ENCODE results near the gene CEP104. TPM values are rescaled to one million over a fixed set of nuclear protein-coding genes. Genes with fewer than 3 reads are reported as not detected.

Gene CEP104
- total RNA-seq, 1 experiment from 2014 or later = 34.5 TPM

DNA sequence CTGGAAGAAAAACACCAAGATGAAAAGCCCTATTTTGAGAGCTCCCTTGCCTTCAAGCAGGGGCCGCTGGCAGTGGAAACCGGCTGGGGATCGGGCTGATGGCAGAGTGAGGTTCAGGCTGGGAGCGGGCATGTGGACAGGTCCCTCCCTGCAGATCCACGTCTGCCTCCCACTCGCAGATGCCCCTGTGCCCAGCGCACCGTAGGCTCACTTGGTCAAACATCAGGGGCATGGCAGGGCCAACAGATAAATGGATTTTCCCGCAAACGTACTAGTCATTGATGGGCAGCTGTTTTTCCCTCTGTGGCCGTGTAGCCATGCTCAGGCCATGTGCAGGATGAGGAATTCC, 49.6 kb upstream of the CEP104 start:
- Histone ChIP-seq H3K9me3 (ENCODE audit: control insufficient read depth, low read depth, low read length) (no peaks in the 10 kb centered on the region), H2AFZ (ENCODE audit: low read length) (no peak overlapping the region), H4K91ac (ENCODE audit: insufficient read length, low read depth, low read length) (no peak overlapping the region), H3T11ph (ENCODE audit: low read length) (no peak overlapping the region), H4K20me1 (ENCODE audit: control insufficient read depth, insufficient read depth, insufficient read length) (no peaks in the 10 kb centered on the region), H3K9ac (ENCODE audit: extremely low read depth, insufficient read length, low read length) (no peak overlapping the region), H2BK5ac (ENCODE audit: insufficient read length, low read length) (no peak overlapping the region), H3K14ac (ENCODE audit: insufficient read depth, low read length) (no peak overlapping the region), H3K4ac (ENCODE audit: low read depth, low read length) (no peak overlapping the region), H3K79me1 (ENCODE audit: insufficient read depth, low read depth, low read length, poor library complexity, severe bottlenecking) (no peaks in the 10 kb centered on the region), H3K79me2 (ENCODE audit: insufficient read depth, low read length) (no peaks in the 10 kb centered on the region), H3K27ac (ENCODE audit: insufficient read length, low read depth, low read length) (no peak overlapping the region), H3K23ac (ENCODE audit: insufficient read length, low read depth, low read length) (no peak overlapping the region), H3K27me3 (ENCODE audit: insufficient read depth, low read length) (no peaks in the 10 kb centered on the region), H4K8ac (replicated peaks; ENCODE audit: insufficient read length, low read depth, low read length) (no peak overlapping the region), H2BK15ac (ENCODE audit: low read depth, low read length) (no peak overlapping the region), H2AK5ac (ENCODE audit: insufficient read length, low read length) (no peak overlapping the region), H4K5ac (ENCODE audit: insufficient read length, low read depth, low read length) (no peak overlapping the region), H3K18ac (ENCODE audit: insufficient read length, low read depth, low read length) (no peak overlapping the region), H2BK12ac (ENCODE audit: insufficient read length, low read depth, low read length) (no peak overlapping the region), H3K56ac (ENCODE audit: insufficient read length, low read depth, low read length) (no peak overlapping the region), H3K23me2 (ENCODE audit: insufficient read length, low read depth, low read length, poor library complexity, severe bottlenecking) (no peaks in the 10 kb centered on the region), H3K4me1 (ENCODE audit: insufficient read depth, low read length) (no peaks in the 10 kb centered on the region; the same call in 1 of the 2 replicates), H3K4me2 (ENCODE audit: insufficient read depth, insufficient read length, low read length) (no peak overlapping the region), H2BK20ac (ENCODE audit: low read depth, low read length, poor library complexity, severe bottlenecking) (no peak overlapping the region), H2BK120ac (ENCODE audit: low read depth, low read length, poor library complexity, severe bottlenecking) (no peak overlapping the region)
- TF ChIP-seq, protein P1, sequence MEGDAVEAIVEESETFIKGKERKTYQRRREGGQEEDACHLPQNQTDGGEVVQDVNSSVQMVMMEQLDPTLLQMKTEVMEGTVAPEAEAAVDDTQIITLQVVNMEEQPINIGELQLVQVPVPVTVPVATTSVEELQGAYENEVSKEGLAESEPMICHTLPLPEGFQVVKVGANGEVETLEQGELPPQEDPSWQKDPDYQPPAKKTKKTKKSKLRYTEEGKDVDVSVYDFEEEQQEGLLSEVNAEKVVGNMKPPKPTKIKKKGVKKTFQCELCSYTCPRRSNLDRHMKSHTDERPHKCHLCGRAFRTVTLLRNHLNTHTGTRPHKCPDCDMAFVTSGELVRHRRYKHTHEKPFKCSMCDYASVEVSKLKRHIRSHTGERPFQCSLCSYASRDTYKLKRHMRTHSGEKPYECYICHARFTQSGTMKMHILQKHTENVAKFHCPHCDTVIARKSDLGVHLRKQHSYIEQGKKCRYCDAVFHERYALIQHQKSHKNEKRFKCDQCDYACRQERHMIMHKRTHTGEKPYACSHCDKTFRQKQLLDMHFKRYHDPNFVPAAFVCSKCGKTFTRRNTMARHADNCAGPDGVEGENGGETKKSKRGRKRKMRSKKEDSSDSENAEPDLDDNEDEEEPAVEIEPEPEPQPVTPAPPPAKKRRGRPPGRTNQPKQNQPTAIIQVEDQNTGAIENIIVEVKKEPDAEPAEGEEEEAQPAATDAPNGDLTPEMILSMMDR (conservative IDR thresholded peaks at IDR 0.05) = no peak
- no CpG with 5 or more reads among the region's 11 CpGs for WGBS (ENCODE audit: extremely low coverage, insufficient read length, low lambda C conversion rate)
- Mint-ChIP-seq H3K9me3 (no peaks in the 10 kb centered on the region), H3K4me3 (no peak overlapping the region; a peak in 1 of 5 replicates), H3K4me1 (peaks cover 31 to 36% of the 10 kb centered on the region in 2 experiments), H3K36me3 (ENCODE audit: insufficient read depth in 1 of 3, low read depth in 3 of 3) (no peaks in the 10 kb centered on the region; a peak in 1 of 7 replicates), H3K27ac (no peak overlapping the region), H3K27me3 (ENCODE audit: low read depth) (peaks cover 5% of the 10 kb centered on the region)
- DNase-seq = no peak

All from H9 (cell line).